GM12801 (cell line): ENCODE results near the gene CLOCK.

Source experiments
- TF ChIP-seq, protein P1 (sequence below): IDR thresholded peaks from one replicate; pipeline ENCODE4 v1.5.1; 2011; ENCODE audit warnings: control low read depth; ENCODE audit not compliant: insufficient read length; ENCODE audit errors: extremely low read depth

Gene CLOCK

DNA sequence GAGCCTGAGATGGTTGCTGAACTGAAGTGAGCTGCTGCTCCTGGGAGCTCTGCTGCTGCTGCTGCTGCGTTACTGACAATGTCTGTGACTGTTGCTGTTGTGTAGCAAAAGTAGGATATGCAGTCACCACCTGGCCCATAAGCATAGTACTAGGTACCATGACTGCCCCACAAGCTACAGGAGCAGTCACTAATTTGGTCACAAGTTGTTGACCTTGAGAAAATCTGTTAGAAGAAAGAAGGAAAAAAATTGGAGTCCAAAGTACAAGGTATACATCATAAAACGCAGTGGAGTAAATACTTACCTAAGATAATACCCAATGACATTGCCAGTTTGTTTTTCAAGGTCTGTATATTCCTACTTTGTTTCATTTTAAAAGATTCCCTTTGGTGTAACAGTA lies 108.4 kb downstream of the CLOCK start:
- TF ChIP-seq, protein P1, sequence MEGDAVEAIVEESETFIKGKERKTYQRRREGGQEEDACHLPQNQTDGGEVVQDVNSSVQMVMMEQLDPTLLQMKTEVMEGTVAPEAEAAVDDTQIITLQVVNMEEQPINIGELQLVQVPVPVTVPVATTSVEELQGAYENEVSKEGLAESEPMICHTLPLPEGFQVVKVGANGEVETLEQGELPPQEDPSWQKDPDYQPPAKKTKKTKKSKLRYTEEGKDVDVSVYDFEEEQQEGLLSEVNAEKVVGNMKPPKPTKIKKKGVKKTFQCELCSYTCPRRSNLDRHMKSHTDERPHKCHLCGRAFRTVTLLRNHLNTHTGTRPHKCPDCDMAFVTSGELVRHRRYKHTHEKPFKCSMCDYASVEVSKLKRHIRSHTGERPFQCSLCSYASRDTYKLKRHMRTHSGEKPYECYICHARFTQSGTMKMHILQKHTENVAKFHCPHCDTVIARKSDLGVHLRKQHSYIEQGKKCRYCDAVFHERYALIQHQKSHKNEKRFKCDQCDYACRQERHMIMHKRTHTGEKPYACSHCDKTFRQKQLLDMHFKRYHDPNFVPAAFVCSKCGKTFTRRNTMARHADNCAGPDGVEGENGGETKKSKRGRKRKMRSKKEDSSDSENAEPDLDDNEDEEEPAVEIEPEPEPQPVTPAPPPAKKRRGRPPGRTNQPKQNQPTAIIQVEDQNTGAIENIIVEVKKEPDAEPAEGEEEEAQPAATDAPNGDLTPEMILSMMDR, result no peak

DNA sequence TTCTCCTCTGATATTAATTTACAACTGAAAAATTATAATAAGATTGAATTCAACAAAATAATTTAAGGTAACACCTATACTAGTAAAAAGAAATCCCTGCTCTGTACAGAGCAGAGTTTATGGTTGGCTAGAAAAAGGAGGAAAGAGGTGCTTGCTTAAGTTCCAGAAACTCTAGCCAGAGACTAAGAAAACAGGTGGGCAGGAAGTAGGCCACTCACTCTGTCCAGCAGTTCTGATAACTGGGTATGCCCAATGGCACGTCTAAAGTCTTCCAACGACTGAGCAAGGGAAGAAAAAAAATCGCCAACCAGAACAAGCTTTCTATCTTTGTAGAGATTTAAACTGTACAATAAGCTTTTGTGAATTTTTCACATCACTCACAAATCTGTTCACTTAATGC lies 108.9 kb downstream of the CLOCK start:
- TF ChIP-seq, protein P1, result no peak

- TF ChIP-seq, protein P1, result no peak
These were observed 109.3 kb downstream of the CLOCK start for GRCh38 chr4:55437356-55437796.

- TF ChIP-seq, protein P1, result no peak
These were observed 111.4 kb downstream of the CLOCK start for GRCh38 chr4:55435141-55435841.

DNA sequence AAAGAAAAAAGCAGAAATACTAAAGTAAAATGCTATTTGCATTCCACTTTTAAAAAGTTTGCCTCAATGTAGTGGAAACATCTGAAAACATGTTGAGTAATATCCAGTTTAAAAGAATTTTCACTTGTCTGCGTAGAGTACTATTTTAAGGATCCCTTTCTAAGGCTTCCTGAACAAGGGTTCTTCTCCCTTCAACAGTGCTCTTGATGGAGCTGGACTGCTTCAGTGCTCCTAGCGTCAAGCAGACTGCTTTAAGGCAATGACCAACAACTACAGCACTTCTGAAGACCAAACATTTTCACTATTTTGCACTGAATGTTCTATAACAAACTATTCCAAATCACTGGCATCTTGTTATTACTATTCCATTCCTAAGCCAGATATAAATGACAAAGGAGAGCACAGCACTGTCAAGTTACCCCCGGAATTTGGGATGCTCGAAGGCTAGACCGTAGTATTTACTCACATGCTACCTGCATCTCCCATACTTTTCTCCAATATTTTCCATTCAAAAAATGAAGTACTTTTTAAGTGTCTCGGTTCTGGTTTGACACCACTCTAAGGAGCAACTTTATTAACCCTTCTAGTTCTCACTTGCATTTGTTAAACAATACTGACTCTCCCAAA lies 114.9 kb downstream of the CLOCK start:
- TF ChIP-seq, protein P1, result no peak

DNA sequence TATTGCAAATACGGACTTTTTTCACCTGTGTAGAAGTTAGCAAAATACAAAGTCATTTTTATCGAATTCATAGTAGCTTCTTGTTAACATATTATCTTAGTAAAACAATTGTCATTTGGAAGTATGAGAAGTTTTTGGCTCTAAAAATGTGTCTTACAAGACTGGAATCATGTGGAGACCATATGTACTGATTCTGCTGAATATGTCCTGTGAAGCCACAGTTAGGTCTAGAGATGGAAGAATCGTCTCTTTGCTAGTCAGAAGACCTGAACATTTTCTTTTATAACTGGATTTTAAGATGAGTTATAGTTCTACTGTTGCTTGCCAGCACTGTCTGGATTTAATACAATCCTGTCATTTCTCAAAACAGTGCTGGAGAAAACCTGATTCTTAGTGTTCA lies 121.9 kb downstream of the CLOCK start:
- TF ChIP-seq, protein P1, result no peak

DNA sequence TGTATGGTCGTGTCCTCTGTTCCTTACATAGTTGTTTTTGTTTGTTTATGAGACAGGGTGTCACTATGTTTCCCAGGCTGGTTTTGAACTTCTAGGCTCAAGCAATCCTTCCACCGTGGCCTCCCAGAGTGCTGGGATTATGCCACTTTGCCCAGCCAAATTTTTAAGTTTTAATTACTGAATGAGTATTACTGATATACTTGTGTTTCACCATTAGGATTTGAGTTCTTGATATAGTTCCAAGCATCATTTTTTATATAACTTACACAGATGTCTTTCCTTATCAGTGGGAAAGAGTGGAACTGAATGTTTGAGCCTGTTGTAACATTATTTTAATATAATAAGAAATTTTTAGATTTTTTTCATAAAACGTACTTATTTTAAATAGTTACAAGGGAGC lies 130.5 kb downstream of the CLOCK start:
- TF ChIP-seq, protein P1, result no peak
